Subcutaneous adipose tissue (tissue), 4 donors: Measurements from ENCODE around the gene SLC30A2. TPM values are rescaled to one million over a fixed set of nuclear protein-coding genes. Genes with fewer than 3 reads are reported as not detected.

ENCODE experiments used
- total RNA-seq, 4 donors: library from RNA; depleted of rRNA; stranded (reverse); fragments of >200 nt; gene quantifications; one replicate each; pipeline ENCODE4 v1.1.0, GENCODE V29; 2016
- TF ChIP-seq, protein P1 (sequence below): fragments of 450-650 bp; IDR thresholded peaks from one replicate; pipeline ENCODE4 v1.5.1; 2016; ENCODE audit warnings: low read depth, mild to moderate bottlenecking, control low read depth, antibody characterized with exemption, moderate library complexity

The SLC30A2 gene
- total RNA-seq, 4 donors from 2014 or later, result 0.22 TPM; not detected in 3

DNA sequence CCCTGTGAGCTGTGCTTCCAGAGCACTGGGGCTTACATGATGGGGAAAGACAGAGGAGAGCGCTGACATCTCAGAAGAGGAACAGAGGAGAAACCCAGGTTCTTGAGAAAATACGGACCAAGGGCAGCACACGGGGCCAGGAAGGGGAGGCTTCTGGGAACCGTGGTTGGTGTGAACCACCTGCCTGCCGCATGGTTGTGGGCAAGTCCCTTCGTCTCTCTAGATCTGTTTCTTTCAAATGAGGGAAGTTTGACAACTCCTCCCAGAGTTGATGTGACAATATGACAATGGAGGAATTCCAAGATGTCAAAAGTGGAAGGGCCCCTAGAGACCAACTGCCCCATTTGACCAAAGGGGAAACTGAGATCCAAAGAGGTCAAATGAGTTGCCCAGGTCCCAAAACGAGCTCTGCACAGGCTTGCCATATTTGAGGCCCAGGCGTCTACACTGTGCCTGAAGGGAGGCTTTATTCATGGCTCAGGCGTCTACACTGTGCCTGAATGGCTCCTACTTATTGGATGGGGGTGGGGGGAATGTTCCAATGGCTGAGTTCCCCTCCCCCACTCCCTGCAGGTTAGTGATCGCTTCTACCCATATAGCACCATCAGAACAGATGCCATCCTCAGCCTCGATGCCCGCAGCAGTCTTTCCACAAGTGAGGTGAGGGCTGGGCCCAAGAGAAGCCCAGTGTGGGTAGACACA is 13.1 kb downstream of the SLC30A2 start:
- TF ChIP-seq, protein P1, sequence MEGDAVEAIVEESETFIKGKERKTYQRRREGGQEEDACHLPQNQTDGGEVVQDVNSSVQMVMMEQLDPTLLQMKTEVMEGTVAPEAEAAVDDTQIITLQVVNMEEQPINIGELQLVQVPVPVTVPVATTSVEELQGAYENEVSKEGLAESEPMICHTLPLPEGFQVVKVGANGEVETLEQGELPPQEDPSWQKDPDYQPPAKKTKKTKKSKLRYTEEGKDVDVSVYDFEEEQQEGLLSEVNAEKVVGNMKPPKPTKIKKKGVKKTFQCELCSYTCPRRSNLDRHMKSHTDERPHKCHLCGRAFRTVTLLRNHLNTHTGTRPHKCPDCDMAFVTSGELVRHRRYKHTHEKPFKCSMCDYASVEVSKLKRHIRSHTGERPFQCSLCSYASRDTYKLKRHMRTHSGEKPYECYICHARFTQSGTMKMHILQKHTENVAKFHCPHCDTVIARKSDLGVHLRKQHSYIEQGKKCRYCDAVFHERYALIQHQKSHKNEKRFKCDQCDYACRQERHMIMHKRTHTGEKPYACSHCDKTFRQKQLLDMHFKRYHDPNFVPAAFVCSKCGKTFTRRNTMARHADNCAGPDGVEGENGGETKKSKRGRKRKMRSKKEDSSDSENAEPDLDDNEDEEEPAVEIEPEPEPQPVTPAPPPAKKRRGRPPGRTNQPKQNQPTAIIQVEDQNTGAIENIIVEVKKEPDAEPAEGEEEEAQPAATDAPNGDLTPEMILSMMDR, result no peak

DNA sequence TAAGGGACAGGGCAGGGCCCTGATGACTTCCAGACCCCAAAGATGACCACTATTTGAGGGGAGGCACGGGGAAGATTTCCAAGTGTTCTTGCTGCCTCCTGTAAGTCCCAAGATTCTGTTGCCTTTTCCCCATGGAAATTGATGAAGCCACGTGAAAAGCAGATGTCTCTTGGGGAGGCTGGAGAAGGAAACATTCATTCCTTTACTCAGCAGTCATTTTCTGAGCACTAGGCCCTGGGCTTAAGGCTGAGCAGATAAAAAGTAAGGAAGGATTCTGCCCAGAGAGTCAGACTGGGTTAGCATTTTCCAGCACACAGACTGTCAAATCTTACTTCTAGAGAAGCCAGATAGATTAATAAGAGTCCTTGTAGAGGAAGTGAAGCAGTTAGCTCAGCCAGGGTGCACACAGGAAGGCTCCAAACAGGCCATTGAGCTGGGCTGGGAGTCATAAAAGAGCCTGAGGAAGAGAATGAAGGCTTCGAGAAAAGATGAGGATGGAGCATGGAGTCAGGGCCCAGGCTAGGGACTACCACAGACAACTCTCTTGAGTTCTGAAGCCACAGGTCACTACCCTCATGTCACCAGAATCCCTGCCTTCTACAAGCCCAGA is 14.2 kb downstream of the SLC30A2 start:
- TF ChIP-seq, protein P1, result no peak

DNA sequence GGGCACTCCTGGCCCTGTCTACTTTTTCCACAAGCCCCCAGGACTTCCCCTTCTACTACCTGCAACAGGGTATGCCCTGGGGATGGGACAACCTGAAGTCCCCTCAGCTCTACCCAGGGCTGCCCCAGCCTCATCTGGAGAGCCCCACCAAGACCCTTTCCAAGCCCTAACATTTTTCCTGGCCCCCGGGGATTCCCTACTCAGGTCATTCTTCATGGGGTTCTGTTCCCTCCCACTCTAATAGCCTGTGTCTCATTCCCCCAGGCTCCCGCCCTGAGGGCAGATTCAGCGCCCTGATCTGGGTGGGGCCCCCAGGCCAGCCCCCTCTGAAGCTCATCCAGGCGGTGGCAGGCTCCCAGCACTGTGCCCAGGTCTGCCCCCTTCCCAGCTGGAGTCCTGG is 14.7 kb downstream of the SLC30A2 start:
- TF ChIP-seq, protein P1, result no peak

DNA sequence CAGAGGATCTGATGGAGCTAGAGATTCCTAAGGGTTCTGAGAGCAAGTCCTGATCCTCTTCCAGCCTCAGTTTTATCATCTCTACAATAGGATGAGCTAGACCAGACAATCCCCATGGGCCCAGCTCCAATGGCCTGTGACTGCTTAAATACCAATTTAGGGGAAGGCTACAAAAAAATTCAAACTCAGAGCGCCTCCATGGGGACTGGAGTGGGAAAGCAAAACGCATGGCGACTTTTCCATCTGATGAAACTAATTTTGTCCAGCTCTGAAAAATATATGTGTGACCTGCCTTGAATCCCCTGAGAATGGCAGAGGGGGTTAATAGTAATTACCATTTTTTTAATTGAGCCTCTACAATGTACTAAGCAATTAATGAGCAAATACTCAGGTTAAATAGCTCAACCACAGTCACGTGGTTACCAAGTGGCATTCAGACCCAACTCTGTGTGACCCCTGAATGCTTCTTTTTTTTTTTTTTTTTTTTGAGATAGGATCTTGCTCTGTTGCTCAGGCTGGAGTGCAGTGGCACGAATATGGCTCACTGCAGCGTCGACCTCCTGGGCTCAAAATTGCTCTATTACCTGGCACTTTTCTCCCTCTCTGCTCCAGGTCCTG is 15.9 kb downstream of the SLC30A2 start:
- TF ChIP-seq, protein P1, result no peak

DNA sequence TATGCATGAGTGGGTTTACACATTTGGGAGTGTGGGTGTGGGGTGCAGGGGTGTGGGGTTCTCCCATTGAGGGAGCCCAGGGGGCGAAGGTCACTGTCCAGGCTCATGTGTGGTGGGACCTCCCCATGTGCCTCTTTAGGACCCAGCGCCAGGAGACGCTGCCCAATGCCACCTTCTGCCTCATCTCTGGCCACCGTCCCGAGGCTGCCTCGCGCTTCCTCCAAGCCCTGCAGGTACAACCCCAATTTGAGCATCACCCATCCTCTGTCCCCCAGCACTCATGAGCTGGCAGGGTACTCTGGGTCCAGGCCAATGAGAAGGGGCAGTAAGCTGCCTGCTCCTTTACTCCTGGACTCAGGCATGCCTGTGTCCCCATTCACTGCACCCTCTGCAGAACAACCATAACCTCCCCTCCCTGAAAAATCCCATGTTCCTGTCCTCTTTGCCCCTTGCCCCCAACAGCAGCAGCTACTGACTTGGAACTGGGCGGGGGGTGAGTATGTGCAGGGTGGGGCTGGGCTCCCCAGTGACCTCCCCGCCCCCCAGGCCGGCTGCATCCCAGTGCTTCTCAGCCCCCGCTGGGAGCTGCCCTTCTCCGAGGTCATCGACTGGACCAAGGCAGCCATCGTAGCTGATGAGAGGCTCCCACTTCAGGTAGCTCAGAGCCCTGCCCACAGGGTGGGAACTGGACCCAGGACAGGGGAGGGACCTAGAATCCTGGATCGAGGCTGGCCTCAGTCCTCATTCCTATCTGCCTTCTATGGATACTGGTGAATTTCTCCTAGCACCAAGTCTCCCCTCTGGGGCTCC is 16.7 kb downstream of the SLC30A2 start:
- TF ChIP-seq, protein P1, result no peak

DNA sequence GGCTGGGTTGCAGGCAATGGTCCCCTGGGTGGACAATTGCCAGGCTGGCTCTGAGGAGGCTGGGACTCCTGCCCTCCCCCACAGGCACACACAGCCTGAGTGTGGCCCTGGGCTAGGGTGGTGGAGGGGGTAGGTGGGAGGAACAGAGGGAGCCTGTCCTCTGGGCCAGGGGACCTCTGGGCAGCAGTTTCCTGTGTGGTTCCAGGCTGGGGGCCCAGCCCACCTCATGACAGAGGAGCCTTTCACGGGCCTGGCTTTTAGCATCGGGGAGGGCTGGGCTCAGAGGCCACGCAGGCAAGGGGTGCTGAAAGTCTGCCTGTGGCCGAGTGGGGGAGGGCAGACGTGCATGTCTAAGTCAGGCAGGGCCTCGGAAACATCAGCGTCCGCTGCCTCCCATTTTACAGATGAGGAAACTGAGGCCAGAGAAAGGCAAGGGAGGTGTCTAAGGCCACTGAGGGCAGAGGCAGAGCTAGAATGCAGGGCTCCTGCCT is 17.4 kb downstream of the SLC30A2 start:
- TF ChIP-seq, protein P1, result no peak
